Middle frontal gyrus (tissue), 1 donor: ENCODE measurements around the gene GALNT1.

Experiments used
- DNase-seq: peaks from one replicate; pipeline ENCODE4 v3.0.0-alpha.2; 2015; ENCODE audit warnings: low spot score; ENCODE audit errors: extremely low spot score

GALNT1 gene

DNA sequence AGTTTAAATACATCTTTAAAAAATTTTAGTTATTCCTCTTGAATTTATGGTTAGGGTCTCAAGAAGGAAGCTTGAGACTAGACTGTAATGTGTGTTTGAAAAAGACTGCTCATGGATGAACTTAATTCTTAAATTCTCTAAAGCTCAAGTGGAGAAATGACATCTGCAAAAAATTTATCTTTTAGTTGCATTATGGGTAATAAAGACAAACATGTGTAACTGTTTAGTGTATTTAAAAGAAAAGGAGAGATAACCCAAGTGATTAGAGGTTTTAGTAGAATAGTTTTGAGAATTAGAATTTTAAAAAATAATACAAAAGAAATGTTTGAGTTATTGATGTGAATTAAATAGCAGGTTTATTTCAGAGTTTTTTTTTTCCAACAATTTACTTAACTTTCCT is 36.7 kb downstream of the GALNT1 start:
- no peak for DNase-seq

DNA sequence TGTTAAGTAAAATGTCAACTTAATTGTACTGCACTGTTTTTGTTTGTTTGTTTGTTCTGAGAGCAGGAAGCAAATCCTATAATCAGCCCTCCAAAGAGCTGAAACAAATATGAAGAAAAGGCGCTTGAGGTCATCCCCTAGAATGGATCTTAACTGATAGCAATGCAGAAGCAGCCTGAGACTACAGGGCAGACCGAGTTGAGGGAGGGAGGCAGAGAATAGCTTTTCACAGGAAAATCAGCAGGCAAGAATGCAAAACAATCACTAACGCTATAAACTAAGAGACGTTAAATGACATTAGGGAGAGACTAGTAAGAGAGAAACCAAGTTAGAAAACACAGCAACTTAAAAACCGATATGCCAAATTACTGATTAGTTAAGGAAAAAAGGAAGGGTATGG is 37.2 kb downstream of the GALNT1 start:
- no peak for DNase-seq

DNA sequence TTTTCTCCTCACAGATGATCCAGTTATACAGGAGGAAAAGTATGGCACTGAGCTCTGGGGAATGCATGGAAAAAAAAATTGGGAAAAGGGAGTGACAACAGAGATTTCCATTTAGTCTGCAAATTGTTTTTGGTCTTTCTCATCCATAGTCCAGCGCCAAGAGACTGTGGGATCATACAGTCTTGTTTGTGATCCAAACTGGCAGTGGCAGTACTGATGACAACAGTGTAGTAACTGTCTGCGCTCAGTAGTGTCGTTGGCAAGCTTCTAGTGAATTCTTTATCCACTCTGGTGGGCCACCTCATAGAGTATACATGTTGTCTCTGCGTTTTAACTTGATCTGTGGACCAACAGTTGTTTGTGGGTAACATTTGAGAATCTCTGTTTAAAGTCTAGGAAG is 37.9 kb downstream of the GALNT1 start:
- DNase-seq = peak; percentile 36

DNA sequence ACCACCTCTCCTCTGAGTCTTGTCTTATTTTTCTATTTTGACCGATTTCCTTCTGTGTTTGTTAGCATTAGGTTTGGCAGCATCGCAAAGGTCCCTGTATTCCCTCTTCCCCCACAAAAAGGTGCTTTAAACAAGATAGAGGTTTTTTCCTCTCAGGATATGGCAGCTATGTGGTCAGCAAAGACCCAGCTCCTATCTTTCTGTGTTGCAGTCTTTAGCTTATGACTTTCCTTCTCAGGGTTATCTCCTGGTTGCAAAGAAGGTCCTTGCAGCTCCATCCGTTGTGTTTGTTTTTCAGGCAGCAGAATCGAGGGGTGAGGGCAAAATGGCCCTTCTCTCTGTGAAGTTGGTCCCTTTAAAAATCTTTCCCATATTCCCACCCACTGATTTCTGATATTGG is 38.4 kb downstream of the GALNT1 start:
- no peak for DNase-seq

DNA sequence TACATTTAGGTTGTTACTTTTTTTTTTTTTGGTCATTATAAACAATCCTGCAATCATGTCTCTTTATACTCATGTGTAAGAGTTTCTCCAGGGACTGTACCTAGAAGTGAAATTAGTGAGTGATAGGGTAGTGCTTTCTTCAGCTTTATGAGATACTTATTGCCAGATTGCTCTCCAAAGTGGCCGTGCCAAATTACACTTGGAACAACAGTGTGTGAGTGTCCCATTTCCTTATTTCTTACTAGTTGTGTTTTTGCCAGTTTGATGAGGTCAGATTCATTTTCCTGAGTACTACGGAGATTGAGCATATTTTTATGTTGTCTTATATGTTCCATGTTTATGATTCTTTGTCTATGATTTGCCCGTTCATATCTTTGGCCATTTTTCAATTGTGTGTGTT is 39.2 kb downstream of the GALNT1 start:
- no peak for DNase-seq

DNA sequence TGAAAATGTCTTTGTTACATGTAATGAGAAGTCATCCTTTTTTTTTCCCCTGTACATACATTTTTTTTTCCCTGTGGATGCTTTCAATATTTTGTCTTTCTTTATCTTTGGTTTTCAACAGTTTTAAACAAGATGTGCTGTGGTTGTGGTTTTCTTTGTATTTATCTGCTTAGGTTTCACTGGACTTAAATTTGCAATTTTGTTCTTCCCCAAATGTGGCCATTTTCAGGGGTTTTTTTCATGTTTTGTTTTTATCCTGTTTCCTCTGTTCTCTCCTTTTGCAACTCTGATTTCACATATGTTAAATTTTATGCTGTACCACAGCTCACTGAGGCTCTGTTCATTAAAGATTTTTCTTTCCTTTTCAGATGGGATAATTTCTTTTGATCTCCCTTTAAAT is 41.7 kb downstream of the GALNT1 start:
- no peak for DNase-seq

DNA sequence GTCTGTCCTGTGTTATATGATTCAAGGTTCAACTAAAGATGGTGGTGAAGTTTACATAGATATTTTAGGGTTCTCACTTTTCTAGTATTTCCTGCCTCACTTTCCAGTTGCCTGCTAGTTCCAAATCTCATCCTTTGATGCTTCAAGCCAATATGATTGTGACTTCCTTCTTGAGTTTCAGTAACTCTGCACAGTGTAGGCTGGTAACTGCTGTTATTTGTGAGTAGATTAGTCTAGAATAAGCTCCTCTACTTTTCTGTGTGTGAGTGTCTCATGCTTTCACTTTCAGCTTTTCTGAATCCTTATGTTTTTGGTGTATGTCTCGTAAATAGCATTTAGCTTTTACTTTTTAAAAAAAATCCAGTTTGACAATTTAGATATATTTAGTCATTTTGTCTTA is 42.6 kb downstream of the GALNT1 start:
- no peak for DNase-seq

DNA sequence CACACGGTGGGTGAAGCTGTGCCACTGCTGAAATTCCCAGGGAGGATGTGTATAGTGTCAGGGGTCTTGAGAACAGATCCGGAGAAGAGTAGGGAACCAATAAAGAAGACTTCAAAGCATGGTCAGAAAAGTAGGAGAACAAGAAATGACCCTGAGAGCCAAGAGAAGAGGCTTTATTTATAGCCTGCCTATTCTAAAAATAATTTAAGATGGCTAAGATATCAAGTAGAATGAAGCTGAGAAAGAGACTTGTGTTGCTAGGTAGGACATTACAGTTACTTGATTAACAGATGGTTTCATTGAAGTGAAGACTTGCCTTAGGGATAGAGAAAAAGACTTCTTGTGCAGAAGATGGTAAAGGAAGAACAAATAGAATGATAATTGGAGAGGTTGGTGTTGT is 43.7 kb downstream of the GALNT1 start:
- DNase-seq = no peak

DNA sequence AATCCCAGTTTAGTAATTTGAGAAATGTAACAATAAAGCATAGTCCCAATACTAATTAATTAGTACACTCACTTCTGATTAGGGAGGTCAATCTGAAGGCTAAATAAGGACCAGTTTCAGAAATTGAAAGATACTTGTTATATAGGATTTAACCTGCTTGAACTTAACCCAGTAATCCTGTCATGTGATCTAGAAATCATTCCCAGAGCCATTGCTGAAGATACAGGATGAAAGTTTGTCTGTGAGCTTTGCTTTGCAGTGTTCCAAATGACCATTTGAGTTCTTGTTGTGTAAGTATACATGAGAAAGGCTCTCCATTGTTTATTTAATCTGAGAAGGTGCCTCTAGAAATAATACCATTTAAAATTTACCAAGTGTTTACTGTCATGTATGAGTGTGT is 52.2 kb downstream of the GALNT1 start:
- no peak for DNase-seq

DNA sequence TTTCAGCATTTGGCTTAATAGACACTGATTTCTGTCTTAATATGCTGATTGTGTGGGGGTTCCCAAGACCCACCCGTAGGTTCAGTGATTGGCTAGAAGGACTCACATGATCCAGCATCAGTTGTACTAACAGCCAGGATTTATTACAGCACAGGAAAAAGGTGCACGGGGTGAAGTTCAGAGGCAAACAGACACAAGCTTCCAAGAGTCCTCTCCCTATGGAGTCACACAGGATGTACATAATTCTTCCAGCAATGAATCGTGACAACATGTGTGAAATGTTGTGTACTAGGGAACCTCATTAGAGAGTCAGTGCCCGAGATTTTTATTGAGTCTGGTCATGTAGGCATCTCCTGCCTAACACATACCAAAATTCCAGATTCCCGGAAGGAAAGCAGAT is 52.8 kb downstream of the GALNT1 start:
- DNase-seq = no peak

DNA sequence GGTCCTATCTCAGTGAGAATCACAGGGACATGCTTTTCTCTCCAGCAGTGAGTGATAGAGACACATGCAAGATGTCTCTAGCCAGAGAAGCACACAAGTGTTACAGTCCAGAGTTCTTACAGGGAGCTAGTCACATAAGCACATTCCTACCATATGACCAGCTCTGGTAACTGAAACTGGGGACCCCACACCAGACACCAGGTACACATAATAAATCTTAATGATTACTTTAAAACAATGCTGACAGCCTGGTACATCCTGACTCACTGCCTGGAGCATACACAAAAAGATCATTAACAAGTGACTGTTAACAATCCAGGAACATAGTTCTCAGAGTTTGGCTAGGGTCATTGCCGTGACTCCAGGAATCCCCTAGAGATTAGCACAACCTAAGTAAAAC is 53.6 kb downstream of the GALNT1 start:
- DNase-seq = no peak

DNA sequence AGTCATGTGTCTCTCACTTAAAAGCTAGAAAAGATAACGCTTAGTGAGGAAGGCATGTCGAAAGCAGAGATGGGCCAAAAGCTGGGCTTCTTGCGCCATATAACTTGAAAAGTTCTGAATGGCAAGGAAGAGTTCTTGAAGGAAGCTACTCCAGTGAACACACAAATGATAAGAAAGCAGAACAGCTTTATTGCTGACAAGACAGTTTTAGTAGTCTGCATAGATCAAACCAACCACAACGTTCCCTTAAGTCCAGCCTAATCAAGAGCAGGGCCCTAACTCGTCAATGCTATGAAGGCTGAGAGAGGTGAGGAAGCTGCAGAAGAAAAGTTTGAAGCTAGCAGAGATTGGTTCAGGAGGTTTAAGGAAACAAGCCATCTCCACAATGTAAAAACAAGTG is 55.7 kb downstream of the GALNT1 start:
- DNase-seq = no peak

DNA sequence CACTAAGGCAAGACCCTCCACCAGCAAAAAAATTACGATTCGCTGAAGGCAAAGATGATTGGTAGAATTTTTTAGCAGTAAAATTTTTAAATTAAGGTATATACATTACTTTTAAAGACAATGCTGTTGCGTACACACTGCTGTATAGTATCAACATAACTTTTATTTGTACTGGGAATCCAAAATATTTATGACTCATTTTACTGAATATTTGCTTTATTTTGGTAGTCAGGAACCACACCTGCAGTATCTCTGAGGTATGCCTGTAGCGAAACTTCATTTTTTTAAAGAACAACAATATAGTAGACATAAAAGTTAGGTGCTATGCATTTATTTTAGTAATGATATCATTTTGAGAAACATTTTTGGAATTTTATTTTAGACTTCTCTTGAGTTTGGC is 57.8 kb downstream of the GALNT1 start:
- DNase-seq = no peak

DNA sequence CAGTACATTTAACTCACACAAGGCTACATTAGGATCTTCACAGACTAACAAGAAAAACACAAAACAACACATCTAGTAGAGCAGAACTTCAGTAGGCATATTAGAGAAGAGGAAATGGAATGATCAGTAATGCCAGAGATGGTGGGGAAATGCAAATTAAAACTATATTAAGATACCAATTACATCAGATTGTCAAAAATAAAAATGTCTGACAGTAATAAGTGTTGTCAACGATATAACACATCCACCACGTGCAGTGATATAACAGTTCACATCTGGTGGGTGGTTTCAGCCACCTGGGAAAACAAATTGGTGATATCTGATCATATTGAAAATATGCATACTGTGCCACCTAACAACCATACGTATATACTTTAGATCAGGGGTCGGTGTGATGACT is 59.9 kb downstream of the GALNT1 start:
- DNase-seq = no peak

DNA sequence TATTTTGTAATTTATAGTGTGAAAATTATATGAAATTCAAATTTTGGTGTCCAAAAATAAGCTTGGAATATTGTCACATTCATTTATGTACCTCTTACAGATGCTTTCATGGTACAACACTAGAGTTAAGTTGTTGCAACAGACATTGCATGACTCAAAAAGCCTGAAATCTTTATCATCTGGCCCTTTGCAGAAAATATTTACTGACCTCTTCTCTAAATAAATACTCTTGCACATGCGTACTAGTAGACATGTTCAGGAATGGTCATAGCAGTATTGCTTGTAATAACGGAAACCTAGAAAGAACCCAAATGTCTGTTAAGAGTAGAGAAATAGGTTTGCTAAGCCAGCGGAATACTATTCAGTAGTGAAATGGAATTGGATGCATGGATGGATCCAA is 60.4 kb downstream of the GALNT1 start:
- DNase-seq = no peak

DNA sequence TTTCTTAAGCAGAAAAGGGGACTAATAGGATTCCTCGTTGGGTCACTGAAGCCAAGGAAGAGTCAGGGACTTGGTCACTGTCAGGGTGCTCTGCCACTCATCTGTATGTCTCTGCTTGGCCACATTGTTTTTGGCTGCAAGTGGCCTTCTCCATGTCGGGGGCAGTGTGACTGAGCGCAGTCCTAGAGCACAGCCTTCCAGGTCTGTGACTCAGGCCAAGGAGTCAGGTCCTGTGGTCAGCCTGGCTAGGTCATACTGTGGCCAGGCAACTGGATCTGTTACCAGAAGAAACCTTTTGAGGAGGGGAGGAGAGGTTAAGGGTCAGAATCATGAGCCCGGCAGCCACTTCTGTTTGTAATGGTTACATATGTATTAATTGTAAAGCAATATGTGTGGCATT is 61.3 kb downstream of the GALNT1 start:
- DNase-seq = no peak

DNA sequence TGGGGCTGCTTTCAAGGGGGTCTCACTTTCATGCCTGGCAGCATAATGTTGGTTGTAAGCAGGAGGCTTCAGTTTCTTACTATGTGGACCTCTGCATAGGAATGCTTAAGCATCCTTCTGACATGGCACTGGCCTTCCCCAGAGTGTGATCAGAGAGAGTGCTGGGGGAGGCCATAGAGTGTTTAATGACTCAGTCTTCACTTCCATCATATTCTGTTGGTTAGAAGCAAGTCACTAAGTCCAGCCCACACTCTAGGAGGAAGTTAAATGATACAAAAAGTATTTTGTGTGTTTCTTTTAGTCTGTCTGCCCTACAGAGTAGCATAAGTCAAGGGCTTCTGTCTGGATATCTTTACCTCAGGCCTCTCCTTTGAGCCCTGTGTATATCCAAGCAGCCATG is 64.9 kb downstream of the GALNT1 start:
- no peak for DNase-seq

DNA sequence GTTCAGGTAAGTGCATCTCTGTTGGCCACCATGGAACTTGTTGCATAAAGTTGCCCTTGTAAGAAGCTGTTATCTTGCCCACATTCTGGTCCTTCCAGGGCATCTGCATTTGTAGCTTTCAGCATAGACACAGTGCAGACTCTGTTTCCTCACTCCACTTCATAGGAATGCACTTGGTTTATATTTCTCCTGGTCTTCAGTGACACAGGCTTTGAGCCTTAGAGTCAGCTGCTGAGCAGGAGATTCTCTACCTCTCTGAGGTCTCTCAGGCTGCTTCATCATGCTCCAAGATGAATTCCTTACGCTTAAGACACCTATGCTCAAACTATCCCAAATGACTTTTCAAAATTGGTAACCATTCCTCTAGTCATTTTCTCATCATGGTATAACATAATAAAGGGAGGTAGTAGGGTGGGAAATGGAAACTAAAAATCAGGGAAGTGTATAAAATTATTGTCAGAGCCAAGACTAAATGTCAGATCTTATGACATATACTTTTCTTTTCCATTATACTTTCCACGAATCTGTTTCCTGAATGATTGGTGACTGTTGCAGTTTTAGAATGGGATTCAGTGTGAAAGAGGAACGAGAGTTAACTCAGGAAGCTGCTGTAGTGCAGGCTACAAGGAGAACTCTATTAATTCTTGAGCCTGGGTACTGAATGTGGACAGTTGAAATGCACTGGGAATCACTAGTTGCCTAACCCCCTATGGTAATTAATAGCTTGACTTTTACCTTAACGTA is 72.0 kb downstream of the GALNT1 start:
- DNase-seq = no peak

DNA sequence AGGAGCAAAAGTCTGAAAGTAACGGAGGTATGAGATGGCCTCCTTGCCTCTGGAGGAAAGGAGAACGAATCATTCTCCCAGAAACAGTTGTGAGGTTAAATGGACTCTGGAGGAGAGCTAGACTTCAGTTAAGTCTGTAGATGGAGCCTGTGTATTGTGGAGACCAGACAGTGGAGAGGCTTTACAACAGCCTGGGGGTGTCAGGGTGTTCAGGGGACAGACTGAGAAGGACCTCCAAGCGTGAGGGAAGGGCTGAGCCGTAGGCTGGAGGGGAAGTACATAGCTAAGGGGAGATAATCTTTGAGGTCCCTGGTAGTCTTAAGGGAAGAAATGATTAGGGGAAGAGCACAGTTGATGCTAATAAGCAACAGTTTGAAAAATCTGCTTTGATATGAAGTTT is 76.6 kb downstream of the GALNT1 start:
- DNase-seq = no peak

DNA sequence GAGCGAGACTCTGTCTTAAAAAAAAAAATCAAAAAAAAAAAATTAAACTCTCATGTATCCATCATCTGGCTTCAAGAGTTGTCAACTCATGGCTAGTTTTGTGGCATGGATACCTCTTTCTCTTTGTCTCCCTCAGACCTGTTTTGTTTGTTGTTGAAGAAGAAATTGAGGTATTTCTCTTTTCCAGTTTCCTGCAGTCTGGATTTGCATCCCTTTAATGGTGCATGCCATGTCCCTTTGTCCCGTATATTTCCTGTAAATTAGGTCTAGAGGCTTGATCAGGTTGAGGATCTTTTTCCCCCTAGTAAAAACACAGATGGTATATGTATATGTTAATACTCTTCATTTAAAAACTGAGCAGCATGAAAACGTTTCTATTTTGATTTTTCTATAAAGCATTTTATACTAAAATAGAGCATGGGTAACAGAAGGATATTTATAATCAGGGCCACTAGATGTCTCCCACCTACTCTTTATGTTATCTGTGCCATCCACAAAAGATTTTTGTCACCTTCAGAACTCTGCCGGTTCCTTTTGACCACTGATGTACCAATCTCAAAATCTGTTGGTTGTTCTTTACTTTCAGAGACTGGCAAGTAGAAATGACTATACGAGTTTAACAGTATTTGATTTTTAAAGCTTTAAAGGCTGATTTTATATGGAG is 80.1 kb downstream of the GALNT1 start:
- no peak for DNase-seq

DNA sequence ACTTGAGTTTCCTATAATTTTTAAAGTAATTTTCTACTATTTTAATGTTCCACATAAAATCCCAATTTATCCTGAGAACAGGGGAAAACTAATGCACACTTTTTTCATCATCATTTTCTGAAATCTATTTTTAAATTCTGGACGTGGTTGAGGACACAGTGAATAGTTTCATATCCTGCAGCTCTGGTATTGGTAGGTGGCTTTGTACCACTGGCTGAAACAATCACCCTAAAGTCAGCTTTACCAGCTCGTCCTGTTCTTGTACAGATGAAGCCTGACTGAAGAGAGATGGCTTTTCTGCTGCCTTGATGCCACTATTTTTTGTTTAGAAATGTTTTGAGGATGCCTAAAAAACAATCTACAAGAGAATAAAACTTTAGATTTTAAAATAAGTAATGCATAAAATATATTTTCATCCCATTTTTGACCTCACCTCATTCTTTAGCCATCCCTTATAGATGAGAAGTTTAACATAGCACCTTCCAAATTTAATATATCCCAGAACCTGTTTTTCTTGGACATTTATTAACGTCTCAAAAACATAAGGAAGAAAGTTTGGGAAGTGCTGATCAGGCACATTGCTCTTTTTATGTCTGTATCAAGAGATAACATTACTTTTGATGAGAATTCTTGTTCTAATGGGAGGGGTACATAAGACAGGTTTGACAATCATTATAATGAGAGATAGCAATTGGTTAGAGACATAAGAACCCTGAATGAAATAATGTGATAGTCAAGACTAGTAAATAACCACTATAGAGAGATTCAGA is 80.9 kb downstream of the GALNT1 start:
- DNase-seq = no peak

DNA sequence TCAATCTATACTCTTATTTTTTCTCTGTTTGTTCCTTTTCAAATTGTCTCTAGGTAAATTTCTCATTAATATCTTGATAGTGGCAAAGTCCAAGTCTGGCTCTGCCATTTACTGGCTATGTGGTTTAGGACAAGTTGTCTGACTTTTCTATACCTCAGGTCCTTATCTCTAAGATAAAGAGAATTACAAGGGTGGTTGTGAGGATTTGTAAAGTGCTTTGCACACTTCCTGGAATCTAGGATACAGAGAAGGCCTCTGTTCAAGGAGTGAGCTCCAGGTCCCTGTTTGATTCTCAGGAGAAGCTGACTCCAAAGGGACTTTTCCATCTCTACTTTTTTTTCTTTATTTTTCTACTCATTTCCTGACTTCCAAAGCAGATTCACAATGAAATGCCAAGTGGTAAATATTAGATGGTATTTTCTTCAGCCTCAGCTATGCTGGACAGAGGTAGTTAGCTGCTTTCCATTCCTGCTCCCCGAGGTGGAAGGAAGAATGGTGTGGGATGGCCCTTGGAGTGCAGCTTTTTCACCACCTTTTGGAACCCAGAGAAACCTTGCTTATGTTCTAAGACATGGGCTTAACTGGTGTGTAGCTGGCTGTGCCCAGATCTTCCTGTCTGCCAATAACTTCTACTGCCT is 90.5 kb downstream of the GALNT1 start:
- no peak for DNase-seq
